Ovary (tissue), 3 donors: ENCODE measurements around the gene RIF1.

Source experiments
- EP300 ChIP-seq: sonication (generic); formaldehyde crosslinking; IDR thresholded peaks from one replicate; pipeline ENCODE4 v1.6.1; 2017; ENCODE audit warnings: antibody characterized with exemption
- POLR2A ChIP-seq: fragments of 450-650 bp; IDR thresholded peaks from one replicate; pipeline ENCODE4 v1.6.1; 2017; ENCODE audit warnings: antibody characterized with exemption, mild to moderate bottlenecking, moderate library complexity
- TF ChIP-seq, protein P1 (sequence below), 3 donors: fragments of 450-650 bp in 2 of 3; fragments of 200-600 bp in 1 of 3; IDR thresholded peaks; one replicate each; pipeline versions ENCODE4 v1.5.1 to v1.8.0; 2016 to 2022; ENCODE audit warnings: antibody characterized with exemption in 3 of 3, mild to moderate bottlenecking in 1 of 3
- donor health status: DM: no; HTN: no; CAD: no.

DNA sequence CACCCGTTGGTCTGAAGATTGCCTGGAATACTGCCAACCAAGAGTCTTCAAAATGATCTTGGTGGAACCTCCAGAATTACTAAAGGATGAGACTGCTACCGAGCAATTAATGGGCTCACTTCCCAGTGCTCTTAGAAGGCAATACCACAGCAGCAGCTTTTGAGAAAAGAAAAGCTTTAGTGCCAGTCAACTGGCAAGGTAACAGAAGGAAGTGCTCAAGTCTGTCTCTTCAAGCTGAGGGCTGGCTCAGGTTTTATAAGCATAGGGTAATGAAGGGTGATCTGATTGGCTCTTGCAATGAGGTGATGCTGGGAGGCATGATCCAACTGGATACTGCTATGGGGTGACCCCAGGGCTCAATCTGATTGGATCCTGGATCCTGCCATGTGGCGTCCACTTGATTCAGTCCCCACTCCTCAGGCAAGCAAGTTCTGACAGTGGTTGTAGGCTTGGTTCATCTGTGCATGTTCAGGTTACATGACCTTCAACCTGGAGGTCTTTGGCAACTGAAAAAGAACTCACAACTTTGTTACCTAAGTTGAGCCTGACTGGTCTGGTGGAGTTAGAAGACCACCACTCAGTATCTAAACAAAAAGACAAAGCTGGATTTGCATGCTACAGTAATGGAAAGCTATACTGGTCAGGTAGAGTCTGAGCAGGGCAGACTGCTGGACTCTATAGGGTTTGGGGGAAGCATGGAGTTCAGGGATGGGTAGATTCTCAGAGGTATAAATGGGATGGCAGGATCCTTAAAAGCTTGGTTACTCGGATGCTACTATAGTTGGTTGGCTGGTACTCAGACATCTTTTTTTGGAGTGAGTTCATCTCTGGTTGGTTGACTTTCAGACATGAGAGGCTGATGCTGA, 14.0 kb upstream of the RIF1 start:
- TF ChIP-seq, protein P1, sequence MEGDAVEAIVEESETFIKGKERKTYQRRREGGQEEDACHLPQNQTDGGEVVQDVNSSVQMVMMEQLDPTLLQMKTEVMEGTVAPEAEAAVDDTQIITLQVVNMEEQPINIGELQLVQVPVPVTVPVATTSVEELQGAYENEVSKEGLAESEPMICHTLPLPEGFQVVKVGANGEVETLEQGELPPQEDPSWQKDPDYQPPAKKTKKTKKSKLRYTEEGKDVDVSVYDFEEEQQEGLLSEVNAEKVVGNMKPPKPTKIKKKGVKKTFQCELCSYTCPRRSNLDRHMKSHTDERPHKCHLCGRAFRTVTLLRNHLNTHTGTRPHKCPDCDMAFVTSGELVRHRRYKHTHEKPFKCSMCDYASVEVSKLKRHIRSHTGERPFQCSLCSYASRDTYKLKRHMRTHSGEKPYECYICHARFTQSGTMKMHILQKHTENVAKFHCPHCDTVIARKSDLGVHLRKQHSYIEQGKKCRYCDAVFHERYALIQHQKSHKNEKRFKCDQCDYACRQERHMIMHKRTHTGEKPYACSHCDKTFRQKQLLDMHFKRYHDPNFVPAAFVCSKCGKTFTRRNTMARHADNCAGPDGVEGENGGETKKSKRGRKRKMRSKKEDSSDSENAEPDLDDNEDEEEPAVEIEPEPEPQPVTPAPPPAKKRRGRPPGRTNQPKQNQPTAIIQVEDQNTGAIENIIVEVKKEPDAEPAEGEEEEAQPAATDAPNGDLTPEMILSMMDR (IDR thresholded peaks at IDR 0.05): no peak
- TF ChIP-seq POLR2A (no peak), EP300 (no peak)
